ENCODE data around the gene AAR2. TPM values are rescaled to one million over a fixed set of nuclear protein-coding genes. Genes with fewer than 3 reads are reported as not detected.

AAR2 gene
- total RNA-seq, 8 experiments from 2014 or later: 18.1 to 32.5 (median 24.2) TPM

DNA sequence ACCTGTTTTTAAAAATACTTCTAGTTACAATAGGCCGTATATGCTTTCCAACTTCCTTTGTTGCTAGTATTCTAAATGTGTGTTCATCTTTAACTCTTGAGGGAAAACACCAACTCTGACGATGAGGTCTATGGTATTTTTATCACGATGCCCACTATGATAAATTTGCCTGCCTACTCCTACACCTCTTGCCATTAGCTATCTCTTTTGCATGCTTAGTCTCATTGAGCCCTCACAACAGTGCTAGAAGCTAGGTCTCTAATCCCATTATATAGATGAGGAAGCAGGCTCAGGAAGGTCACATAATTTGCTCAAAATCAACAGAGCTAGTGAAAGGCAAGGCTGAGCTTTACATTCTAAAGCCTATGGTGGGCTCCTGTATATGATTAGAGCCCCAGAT, 13.2 kb downstream of the AAR2 start:
- Histone ChIP-seq H3K4me1 (replicated peaks in 1 of 2) (no peaks in the 10 kb centered on the region), H3K4me3 (no peak overlapping the region), H3K27ac (no peak overlapping the region)
- in situ Hi-C loops (cut with MboI; ENCODE audit: low pct_unique_long_range_greater_than_20kb in 2 of 9, low sequenced_read_pairs in 9 of 9, unreplicated experiment in 9 of 9): no loop called here
- no peak for ATAC-seq (replicated peaks in 6 of 8)
- WGBS, 10 experiments: 70 to 96% (median 91%) methylated on average over 2 to 3 of the region's 3 CpGs; no CpG with 5 or more reads in 2 of the 10 experiments

- no peak overlapping the region for H3K27ac ChIP-seq
- WGBS, 10 experiments: 81 to 100% (median 90%) methylated on average over 2 to 5 of the region's 5 CpGs; no CpG with 5 or more reads in 3 of the 10 experiments
- no peaks in the 10 kb centered on the region for H3K4me1 ChIP-seq (replicated peaks in 1 of 2)
- ATAC-seq (replicated peaks in 6 of 8): no peak
- no peak overlapping the region for H3K4me3 ChIP-seq
- in situ Hi-C loops (cut with MboI; ENCODE audit: low pct_unique_long_range_greater_than_20kb in 2 of 9, low sequenced_read_pairs in 9 of 9, unreplicated experiment in 9 of 9): no loop called here
Measured at GRCh38 chr20:36251426-36251825, 15.1 kb downstream of the AAR2 start.

- no peak overlapping the region for H3K4me3 ChIP-seq
- in situ Hi-C loops (cut with MboI; ENCODE audit: low pct_unique_long_range_greater_than_20kb in 2 of 9, low sequenced_read_pairs in 9 of 9, unreplicated experiment in 9 of 9): no loop called here
- no peaks in the 10 kb centered on the region for H3K4me1 ChIP-seq (replicated peaks in 1 of 2)
- no peak for ATAC-seq (replicated peaks in 6 of 8)
- no peak overlapping the region for H3K27ac ChIP-seq
- WGBS, 10 experiments: 89 to 100% (median 97%) methylated on average over 1 to 2 of the region's 3 CpGs; no CpG with 5 or more reads in 6 of the 10 experiments
Measured at GRCh38 chr20:36252511-36252910, 16.2 kb downstream of the AAR2 start.

GRCh38 chr20:36253036-36253435, 16.8 kb downstream of the AAR2 start:
- Histone ChIP-seq H3K4me1 (replicated peaks in 1 of 2) (no peaks in the 10 kb centered on the region), H3K4me3 (no peak overlapping the region), H3K27ac (no peak overlapping the region)
- ATAC-seq (replicated peaks in 6 of 8): no peak
- 87 to 100% (median 95%) methylated on average over 2 to 4 of the region's 9 CpGs; no CpG with 5 or more reads in 6 of the 10 experiments for WGBS, 10 experiments
- in situ Hi-C loops (cut with MboI; ENCODE audit: low pct_unique_long_range_greater_than_20kb in 2 of 9, low sequenced_read_pairs in 9 of 9, unreplicated experiment in 9 of 9): no loop called here

GRCh38 chr20:36254076-36254475, 17.8 kb downstream of the AAR2 start:
- ATAC-seq (replicated peaks in 6 of 8): peak in 3 of 8 experiments; percentile 58 to 84 (median 76)
- WGBS, 10 experiments: 14 to 100% (median 70%) methylated on average over 1 to 2 of the region's 2 CpGs; no CpG with 5 or more reads in 2 of the 10 experiments
- in situ Hi-C loops (cut with MboI; ENCODE audit: low pct_unique_long_range_greater_than_20kb in 2 of 9, low sequenced_read_pairs in 9 of 9, unreplicated experiment in 9 of 9): no loop called here
- no peak overlapping the region for H3K4me3 ChIP-seq
- no peak overlapping the region for H3K27ac ChIP-seq
- H3K4me1 ChIP-seq (replicated peaks in 1 of 2): no peaks in the 10 kb centered on the region

DNA sequence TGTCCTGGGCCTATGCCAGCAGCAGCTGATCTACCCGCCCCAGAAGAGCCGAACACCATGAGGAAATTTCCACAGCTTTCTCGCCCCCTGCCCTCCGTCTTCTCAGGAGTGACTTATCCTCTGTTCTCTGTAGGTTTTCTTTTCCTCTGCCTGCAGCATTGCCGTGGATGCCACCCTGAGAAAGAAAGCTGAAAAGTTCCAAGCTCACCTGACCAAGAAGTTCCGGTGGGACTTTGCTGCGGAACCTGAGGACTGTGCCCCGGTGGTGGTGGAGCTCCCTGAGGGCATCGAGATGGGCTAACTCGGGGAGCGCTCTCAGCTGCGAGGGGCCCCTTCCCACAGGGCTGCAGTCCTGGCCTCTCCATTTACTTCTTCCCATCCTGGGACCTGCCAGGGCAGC, 19.2 kb downstream of the AAR2 start:
- ATAC-seq (replicated peaks in 6 of 8): no peak
- in situ Hi-C loops (cut with MboI; ENCODE audit: low pct_unique_long_range_greater_than_20kb in 2 of 9, low sequenced_read_pairs in 9 of 9, unreplicated experiment in 9 of 9): no loop called here
- Histone ChIP-seq H3K4me1 (replicated peaks in 1 of 2) (peaks cover 0 to 4% of the 10 kb centered on the region in 2 donors), H3K4me3 (no peak overlapping the region), H3K27ac (no peak overlapping the region)
- WGBS, 10 experiments: 83 to 100% (median 95%) methylated on average over 2 to 11 of the region's 12 CpGs; no CpG with 5 or more reads in 3 of the 10 experiments

- H3K27ac ChIP-seq: no peak overlapping the region
- peaks cover 0 to 4% of the 10 kb centered on the region in 2 donors for H3K4me1 ChIP-seq (replicated peaks in 1 of 2)
- 6 to 77% (median 53%) methylated on average over 1 to 10 of the region's 16 CpGs; no CpG with 5 or more reads in 1 of the 10 experiments for WGBS, 10 experiments
- in situ Hi-C loops (cut with MboI; ENCODE audit: low pct_unique_long_range_greater_than_20kb in 2 of 9, low sequenced_read_pairs in 9 of 9, unreplicated experiment in 9 of 9): no loop called here
- H3K4me3 ChIP-seq: no peak overlapping the region
- peak in 4 of 8 experiments; percentile 12 to 51 (median 31) for ATAC-seq (replicated peaks in 6 of 8)
Measured at GRCh38 chr20:36259177-36260061, 23.1 kb downstream of the AAR2 start.

- WGBS, 10 experiments: 33 to 100% (median 85%) methylated on average over 1 to 3 of the region's 7 CpGs; no CpG with 5 or more reads in 4 of the 10 experiments
- Histone ChIP-seq H3K4me3 (no peak overlapping the region), H3K27ac (no peak overlapping the region), H3K4me1 (replicated peaks in 1 of 2) (peaks cover 0 to 4% of the 10 kb centered on the region in 2 donors)
- in situ Hi-C loops (cut with MboI; ENCODE audit: low pct_unique_long_range_greater_than_20kb in 2 of 9, low sequenced_read_pairs in 9 of 9, unreplicated experiment in 9 of 9): no loop called here
- no peak for ATAC-seq (replicated peaks in 6 of 8)
Measured at GRCh38 chr20:36260316-36260715, 24.0 kb downstream of the AAR2 start.

GRCh38 chr20:36261389-36262105, 25.3 kb downstream of the AAR2 start:
- WGBS, 10 experiments: 75 to 100% (median 90%) methylated on average over 1 to 9 of the region's 12 CpGs; no CpG with 5 or more reads in 3 of the 10 experiments
- peaks cover 0 to 4% of the 10 kb centered on the region in 2 donors for H3K4me1 ChIP-seq (replicated peaks in 1 of 2)
- in situ Hi-C loops (cut with MboI; ENCODE audit: low pct_unique_long_range_greater_than_20kb in 2 of 9, low sequenced_read_pairs in 9 of 9, unreplicated experiment in 9 of 9): no loop called here
- ATAC-seq (replicated peaks in 6 of 8): no peak
- no peak overlapping the region for H3K27ac ChIP-seq
- no peak overlapping the region for H3K4me3 ChIP-seq

GRCh38 chr20:36262440-36262839, 26.2 kb downstream of the AAR2 start:
- ATAC-seq (replicated peaks in 6 of 8): no peak
- in situ Hi-C loops (cut with MboI; ENCODE audit: low pct_unique_long_range_greater_than_20kb in 2 of 9, low sequenced_read_pairs in 9 of 9, unreplicated experiment in 9 of 9): no loop called here
- 50 to 100% (median 83%) methylated on average over 1 to 4 of the region's 12 CpGs; no CpG with 5 or more reads in 4 of the 10 experiments for WGBS, 10 experiments
- Histone ChIP-seq H3K27ac (no peak overlapping the region), H3K4me3 (no peak overlapping the region), H3K4me1 (replicated peaks in 1 of 2) (peaks cover 0 to 4% of the 10 kb centered on the region in 2 donors)

- no peak overlapping the region for H3K4me3 ChIP-seq
- WGBS, 10 experiments: 40 to 100% (median 85%) methylated on average over 1 to 17 of the region's 20 CpGs; no CpG with 5 or more reads in 2 of the 10 experiments
- no peak for ATAC-seq (replicated peaks in 6 of 8)
- in situ Hi-C loops (cut with MboI; ENCODE audit: low pct_unique_long_range_greater_than_20kb in 2 of 9, low sequenced_read_pairs in 9 of 9, unreplicated experiment in 9 of 9): no loop called here
- peaks cover 0 to 5% of the 10 kb centered on the region in 2 donors for H3K4me1 ChIP-seq (replicated peaks in 1 of 2)
- no peak overlapping the region for H3K27ac ChIP-seq
Measured at GRCh38 chr20:36264426-36265246, 28.4 kb downstream of the AAR2 start.

DNA sequence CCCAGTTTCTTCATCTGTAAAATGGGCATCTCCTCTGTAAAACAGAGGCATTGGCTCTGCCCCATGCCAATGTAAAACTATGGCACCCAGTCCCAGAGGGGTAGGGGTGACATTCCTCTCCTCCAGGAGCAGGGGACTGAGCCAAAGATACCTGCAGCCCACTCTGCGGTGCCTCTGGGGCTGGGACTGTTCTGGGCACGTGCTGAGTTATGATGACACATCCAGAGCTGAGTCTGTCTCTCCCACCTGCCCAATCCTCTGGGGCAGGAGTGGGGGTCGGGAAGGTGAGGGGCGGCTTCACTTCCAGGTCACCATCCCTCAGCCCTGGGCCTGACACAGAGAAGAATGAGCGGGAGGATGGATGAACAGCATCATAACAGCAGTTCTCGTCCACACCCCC, 29.9 kb downstream of the AAR2 start:
- H3K4me1 ChIP-seq (replicated peaks in 1 of 2): peaks cover 0 to 3% of the 10 kb centered on the region in 2 donors
- in situ Hi-C loops (cut with MboI; ENCODE audit: low pct_unique_long_range_greater_than_20kb in 2 of 9, low sequenced_read_pairs in 9 of 9, unreplicated experiment in 9 of 9): no loop called here
- 100% methylated on average over 1 of the region's 6 CpGs; no CpG with 5 or more reads in 9 of the 10 experiments for WGBS, 10 experiments

More for the DNA sequence above, 29.9 kb downstream of the AAR2 start:
- H3K4me3 ChIP-seq: no peak overlapping the region
- no peak overlapping the region for H3K27ac ChIP-seq
- no peak for ATAC-seq (replicated peaks in 6 of 8)

All from motor neuron (in vitro differentiated cells).